HG03457 (cell line): ENCODE data around the gene PRDM16.

Source experiments
- ATAC-seq: cut with Tn5 transposase; IDR thresholded peaks from one replicate; pipeline ENCODE4 v1.9.1; 2021; ENCODE audit warnings: moderate number of reproducible peaks; ENCODE audit not compliant: unreplicated experiment

The PRDM16 gene

DNA sequence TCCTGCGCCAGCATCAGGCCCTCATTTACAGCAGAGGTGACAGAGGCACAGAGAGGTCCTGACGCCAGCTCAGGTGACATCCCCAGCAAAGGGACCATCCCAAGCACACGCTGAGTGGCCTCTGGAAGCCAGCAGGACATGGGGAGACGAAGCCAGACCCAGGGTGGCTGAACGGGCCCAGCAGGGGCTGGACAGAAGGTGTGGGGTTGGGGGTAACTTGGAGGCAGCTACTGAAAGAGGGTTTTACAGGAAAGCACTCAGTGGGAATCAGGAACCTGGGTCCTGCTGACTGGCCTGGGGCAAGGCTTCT is 383.8 kb downstream of the PRDM16 start:
- no peak for ATAC-seq

DNA sequence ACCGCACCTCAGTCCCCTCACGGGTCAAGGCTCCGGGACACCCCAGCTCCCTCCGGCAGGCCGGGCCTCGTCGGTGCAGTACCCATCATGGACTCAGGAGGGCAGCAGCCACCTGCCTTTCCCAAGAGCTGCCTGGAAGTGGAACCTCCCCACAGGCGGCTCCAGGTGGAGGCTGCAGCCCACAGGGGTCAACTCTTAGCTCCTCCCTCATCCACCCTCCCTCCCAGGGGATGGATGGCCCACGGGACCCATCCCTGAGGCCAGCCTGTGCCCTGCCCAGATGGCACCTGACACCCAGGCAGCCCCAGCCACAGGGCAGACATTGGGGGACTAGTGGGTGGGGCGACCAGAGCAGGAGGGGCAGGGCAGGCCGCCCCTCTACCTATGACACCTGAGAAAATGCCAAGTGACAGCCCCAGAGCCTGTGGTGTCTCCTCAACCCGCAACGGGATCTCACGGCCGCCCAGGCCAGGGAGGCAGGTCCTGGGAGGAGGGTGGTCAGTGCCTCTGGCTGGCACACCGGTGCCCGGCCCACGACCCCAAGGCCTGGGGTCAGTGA is 384.3 kb downstream of the PRDM16 start:
- no peak for ATAC-seq

DNA sequence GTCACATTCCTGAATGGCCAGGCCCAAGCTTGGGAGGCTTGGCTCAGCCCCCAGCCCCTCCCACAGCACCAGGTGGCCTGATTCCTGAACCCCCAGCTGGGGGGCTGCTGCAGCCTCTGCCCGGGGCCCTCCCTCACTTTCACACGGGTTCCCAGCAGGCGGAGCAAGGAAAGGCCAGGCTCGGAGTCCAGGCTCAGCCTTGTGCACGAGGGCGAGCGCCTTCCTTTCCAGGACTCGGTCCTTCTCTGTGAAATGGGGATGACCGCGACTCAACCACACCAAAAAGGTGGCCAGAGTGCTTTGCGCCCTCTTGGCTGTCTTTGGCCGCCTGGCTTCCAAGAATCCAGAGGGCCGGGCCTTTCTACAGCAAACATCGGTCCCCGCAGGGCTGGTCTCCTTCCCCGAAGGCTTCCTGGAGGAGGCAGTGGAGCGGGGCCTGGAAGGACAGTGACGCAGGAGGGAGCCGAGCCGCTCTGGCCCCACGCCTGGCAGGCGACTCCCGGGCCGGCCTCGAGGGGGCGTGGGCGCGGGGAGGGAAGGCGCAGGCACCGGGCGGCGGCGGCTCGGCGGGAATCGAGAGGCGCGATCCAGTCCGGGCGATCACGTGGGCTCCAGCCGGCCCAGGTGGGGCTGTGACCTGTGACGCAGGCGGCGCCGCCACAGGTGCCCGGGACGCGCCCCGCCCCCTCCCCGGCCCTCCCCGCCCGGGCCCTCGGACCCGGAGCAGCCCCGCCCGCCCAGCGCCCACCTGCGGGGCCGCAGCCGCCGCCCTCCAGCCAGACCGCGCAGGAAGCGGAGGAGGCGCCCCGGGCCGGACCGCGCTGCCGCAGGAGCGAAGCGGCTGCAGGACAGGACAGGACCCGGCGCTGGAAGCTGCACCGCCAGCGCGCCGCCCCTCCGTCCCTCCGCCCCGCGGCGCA is 385.1 kb downstream of the PRDM16 start, which contains the start of gene ARHGEF16:
Gene ARHGEF16, plus strand, starts transcription at position 775 of the 920 bp plus-strand sequence. CDS start 8,420 bp downstream, outside the sequence.
- no peak for ATAC-seq

DNA sequence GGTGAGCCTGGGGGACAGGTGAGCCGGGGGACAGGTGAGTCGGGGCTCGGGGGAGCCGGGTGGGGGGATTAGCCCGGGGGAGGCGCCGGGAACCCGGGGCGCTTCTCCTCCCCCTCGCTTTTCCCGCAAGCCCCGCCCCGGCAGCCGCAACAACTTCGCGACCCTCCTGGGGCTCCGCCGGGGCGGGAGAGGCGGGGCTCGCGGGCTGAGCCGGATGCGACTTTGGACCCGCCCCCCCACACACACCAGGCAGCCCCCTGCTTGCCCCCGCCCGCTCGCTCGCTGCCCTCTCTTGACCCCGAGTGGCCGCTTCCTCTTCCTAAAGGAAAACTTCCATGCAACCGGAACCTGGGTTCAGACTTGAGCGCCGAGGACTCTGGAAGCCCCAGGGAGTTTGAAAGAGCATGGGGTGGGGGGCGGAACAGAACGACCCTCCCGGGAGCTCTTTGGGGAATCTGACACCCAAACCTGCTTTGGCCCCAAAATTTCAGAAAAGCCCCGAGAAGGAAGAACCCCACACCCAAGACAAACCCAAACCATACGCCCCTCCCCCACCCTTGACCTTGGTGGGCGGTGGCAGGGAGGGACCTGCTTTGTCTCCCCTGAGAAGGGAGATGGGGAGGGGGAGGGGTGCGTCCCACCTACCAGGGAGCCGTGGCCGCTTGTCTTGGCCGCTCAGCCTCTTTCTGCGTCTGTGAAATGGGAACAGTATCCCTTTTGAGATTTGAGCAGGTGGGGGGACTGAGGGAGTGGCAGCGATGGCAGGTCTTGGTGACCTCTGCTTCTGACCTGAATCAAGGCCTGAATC is 386.0 kb downstream of the PRDM16 start:
- ATAC-seq: no peak

DNA sequence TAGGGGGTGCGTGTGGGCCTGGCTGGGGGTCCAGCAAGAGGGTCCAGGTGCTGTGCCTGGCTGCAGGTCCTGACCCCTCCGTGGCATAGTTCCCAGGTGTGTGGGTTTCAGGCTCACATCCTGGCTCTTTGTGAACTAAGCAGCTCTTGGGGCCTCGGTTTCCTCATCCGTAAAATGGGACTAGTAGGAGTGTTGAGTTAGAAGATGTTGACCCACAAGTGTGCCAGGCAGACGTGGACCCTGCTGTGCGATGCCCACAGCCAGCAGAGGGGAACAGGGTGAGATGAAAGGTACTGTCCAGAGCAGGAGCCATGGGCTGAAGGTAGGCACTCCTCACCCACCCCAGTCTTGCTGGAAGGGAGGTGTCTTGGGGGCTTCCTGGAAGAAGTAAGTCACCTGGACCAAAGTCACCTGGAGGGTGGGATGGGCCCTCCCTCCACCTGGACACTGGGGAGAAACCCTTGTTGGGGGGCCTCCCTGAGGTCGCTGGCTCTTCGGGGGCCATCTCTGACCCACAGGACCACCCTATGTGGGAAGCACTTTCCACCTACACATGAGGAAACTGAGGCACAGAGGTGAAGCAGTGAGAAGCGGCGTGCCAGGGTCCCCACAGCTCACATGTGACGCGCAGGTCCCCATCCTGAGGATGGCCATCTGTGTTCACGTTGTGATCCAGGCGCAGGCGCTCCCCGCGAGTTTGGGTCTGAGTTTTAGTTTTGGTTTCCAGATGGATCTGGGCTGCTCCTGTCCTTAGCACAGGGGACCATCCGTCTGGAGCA is 386.9 kb downstream of the PRDM16 start:
- no peak for ATAC-seq

DNA sequence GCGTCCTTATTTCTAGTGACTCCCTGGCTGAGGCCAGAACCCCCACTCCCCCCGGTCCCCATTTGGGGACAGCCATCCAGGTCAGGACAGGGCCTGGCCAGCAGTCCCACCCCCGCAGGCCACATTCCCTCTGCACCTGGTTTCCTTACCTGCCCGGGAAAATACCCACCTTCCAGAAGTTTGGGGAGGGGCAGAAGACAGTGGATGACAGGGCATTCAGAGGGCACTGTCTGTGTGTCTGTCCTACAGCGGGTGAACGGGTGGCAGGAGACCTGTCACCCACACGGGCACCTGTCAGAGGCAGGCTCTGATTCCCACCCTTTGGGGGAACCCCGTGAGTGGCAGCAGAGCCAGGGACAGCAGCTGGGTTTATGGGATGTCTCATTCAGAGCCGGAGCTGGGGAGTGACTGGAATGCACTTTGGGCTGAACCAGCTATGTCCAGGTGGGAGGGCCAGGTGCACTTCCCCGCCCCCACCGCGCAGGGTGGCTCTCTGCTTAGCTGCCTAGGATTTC is 387.5 kb downstream of the PRDM16 start:
- ATAC-seq: no peak

DNA sequence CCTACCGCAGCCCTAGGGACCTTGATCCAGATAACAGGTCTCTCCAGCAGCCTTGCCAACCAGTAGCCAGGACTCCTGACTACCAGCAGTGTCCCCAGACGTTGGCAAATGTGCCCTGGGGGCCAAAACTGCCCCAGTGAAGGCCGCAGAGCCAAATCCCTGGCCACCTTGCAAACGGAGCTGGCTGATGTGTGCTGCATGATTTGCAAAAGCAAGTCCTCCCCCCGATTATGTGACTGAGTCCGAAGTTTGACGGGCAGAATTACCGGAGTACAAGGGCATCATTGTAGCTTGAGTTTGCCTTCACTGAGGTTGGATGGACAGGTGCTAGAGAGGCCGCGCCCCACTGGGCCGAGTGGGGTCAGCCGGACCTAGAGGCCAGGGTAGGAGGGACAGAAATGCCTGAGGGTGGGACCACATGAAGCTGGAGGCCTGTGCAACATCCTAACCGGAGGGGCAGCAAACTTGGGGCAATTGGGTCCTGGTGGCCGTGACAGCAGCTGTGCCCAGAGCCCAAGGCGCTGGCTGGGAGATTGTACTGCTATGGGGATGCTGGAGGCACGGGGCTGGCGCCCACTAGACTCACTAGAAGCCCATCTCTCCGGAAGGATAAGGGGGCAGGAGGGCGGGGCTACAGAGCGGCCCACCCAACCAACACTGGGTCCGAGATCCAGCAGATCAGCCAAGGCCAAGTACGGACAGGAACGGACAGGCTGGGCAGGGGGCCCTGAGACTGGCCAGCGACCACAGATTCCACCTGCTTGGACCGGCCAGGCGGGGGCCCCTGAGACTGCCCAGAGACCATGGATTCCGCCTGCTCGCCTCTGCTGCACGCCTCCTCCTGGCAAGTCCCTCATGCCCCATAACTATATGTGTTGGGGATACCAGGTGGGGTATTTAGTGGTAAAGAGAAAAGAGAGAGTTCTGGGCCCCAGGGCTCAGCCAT is 388.2 kb downstream of the PRDM16 start:
- no peak for ATAC-seq

DNA sequence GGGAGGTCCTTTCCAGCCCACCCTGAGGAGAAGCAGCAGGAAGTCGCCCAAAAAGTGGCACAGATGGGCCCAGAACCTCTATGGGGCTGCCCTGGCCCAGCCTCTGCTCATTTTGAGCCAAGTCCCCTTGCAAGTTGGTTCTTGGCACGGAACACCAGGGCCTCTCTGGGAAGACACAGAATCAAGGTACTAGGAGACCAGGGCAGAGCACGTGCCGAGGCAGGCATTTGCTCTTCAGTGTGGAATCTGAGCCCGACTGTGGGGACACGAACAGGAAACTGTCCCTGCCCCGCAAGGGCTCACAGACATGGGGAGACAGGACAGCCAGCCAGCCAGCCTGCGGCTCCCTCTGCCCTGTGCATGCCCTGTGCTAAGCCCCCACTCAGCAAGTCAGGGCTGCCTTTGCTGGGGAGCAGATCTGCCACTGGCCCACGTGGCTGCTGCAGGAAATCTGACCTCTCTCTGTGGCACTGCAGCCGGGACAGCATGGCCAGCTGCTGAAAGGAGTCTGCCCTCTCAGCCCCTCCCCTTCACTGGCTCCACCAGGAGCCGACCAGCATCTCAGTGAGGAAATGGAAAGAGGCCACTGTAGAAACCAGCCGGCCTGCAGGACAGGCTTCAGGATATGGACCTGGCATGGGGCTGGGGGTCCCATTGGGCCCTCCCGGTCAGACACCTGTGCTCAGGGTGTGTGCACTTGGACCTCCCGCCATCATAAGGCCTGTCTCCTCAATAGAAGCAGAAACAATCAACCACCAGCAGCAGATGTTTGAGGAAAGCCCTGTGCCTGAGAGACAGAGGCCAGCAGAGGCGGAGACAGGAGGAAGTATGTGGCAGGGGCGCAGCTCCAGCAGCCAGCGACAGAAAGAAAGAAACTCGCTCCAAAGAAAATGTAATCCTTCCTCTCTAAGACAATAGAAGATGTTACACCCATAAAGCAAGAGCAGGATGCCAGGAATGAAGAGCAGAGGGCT is 389.2 kb downstream of the PRDM16 start:
- ATAC-seq: no peak

DNA sequence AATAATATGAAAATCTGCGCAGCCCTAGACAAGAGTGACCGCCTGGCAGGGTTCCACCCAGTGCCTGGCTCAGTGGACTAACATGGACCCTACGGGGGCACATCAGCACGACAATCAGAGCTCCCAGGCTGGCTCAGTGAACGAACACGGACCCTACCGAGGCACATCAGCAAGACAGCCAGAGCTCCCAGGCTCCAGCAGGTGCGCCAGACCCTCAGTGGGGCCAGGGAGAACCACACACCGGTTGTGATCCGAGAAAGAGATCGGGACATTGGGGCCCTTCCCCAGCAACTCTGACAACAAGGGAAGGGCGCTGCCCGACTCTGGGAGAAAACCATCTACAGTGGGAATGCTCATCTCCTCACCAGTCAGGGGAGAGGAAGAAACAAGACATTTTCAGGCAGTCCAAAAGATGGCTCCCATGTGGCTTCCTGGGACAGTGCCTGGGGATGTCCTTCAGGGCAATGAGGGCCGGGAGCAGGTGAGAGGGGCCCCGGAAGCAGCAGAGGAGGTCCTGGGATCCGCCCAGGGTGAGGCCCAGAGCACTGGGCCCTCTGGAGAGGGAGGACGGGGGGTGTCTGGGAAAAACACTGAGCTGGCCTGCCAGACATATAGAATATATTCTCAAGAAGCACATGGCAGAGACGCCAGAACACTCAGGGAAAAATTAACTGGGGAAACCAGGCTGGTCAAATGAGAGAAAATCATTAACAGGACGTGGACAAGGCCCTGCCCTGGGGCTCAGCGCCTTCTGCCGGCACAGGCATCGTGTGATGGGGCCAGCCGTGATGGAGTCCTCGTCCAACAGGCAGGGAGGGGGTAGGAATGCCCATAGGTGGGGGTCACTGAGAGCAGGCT is 390.3 kb downstream of the PRDM16 start:
- no peak for ATAC-seq

DNA sequence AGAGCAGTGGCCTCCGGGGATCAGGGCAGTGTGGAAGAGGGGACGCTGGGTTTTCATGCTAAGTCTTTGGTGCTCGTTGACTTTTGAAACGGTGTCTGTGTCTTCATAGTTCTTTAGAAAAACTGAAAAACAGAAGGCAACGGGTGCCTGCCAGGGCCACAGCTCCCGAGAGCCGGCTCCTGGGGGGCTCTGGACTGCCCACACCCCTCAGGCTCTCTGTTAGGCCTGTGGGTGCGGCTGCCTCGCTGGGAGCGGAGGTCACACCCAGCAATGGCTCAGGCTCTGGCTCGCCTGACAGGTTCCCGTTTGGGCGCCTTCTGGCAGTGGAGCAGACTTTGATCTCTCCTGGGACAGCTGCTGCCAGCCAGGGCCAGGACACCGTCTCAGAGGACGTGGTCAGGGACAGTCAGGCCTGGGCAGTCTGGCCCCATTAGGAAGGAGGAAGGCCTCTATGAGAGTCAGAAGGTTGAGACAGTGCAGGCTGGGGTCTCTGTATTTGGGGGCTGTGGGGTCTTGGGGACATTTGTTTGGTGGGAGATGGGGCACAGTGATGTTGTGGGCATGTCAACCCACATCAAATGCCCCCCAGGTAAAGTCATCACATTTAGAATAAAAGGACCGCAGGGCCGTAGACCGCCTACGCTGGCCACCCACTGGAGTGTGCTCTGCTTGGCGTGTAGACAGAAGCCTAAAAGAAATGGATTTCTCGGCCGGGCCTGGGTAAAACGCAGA is 391.1 kb downstream of the PRDM16 start:
- ATAC-seq: no peak

DNA sequence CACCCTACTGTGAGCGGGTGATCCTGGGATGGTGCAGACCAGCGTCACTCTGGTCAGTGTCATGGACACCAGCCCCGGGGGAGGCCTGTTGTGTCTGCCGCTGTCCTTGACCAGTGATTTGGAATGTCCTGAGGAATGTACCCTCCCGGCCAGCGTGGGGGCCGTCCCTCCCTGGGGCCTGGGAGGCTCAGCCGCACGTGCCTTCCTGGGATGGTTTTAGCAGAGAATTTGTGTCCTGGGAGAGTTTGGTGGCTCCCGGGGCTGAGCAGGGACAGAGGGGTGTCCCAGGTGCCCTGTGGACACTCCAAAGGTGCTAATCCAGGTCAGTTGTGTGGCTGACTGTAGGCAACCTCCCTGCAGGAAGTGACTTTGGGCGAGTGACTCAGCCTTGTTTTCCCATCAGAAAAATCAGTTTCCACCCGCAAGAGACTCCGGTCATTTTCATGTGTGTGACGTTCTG is 391.7 kb downstream of the PRDM16 start:
- no peak for ATAC-seq

DNA sequence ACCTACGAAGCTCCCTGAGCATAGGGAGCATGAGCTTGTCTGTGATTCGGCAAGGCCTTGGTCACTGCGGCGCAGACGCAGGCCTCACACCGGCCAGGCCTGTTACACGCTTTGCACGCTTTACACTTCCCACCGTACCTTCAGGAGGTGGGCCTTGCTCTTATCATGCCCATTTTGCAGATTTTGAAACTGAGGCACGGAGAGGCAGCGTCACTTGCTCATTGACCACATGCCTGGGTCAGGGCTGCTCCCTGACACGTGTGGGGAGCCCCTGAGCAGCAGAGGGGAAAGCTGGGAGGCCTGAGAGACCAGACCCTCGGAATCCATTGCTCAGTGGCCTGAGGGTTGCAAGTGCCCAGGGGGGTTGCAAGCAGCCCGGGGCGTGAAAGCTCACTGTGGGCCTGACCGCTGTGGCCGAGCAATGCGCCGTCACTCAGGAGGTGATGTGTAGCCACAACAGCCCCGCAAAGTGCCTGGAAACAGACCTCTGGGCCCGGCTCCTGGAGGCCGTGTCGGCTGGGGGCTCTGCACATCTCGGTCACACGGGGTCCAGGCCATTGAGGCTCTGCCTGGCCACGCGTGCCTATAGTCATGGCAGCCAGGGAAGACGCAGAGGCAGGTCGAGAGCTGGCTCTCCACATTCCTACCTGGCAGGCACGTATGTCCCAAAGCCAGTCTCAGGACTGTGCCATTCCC is 392.4 kb downstream of the PRDM16 start:
- no peak for ATAC-seq

DNA sequence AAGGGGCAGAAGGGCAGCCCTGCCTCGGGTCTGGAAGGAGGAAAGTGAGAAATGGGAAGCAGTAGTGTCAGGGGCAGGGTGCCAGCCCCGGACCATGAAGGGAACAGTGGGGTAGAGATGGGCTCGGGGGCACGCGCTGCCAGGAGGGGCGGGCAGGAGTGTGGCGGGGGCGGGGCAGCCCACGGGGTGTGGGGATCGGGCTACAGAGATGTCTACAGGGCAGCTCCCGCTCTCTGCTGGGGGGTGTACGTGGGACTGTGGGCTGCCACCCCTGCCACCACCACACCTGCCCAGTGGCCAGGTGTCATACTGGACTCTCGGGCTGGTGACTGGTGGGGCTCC is 392.9 kb downstream of the PRDM16 start:
- ATAC-seq: no peak

DNA sequence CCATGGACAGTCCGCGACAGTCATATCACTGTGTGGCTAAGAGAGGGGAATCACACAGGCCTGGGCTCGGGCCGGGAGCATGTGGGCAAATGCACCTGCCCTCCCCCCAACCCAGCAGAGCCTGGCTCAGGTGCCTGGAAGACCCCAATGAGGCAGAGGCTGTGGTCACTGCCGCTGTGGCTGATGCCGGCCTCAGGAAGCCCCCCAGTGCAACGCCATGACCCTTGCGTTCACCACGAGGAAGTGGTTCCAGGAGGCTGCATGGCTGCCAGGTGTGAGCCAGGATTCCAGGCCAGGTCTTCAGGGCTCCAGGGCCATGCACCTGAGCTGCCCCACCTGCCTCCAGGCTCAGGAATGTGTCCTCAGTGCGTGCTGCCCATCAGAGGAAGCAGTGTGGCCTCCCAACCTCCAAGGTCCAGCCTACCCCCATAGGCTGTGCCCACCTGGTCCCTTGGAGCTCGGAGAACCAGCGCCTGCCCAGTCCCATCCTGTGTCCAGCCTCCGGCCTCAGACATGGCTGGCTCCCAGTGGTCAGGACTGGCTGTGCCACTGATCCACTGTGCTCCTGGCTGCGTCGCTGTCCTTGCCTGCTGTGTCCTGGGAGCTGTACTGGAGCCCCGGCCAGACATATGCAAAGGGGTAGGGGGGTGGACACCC is 393.5 kb downstream of the PRDM16 start:
- ATAC-seq: no peak

DNA sequence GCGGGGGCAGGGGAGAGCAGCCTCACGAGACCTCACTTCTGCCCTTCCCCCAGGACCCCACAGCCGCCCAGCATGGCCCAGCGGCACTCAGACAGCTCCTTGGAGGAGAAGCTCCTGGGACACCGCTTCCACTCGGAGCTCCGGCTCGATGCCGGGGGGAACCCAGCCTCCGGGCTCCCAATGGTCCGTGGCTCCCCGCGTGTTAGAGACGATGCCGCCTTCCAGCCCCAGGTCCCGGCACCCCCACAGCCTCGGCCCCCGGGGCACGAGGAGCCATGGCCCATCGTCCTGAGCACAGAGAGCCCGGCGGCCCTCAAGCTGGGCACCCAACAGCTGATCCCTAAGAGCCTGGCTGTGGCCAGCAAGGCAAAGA is 394.0 kb downstream of the PRDM16 start:
- no peak for ATAC-seq

DNA sequence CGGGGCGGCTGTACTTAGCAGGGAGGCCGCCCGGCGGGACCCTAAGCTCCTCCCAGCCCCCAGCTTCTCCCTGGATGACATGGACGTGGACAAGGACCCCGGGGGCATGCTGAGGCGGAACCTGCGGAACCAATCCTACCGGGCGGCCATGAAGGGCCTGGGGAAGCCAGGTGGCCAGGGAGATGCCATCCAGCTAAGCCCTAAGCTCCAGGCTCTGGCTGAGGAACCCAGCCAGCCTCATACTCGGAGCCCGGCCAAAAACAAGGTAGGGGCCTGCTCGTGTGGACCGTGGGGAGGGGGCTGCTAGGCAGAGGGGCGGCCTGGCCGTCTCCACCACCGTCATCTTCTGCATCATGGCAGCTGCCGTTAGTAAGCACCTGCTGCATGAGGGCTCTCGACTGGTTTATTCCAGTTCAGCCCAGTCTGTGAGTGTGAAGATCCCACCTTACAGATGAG is 394.4 kb downstream of the PRDM16 start:
- no peak for ATAC-seq
